Suprapubic skin (tissue), 4 donors: ENCODE results near the gene NR0B2. TPM values are rescaled to one million over a fixed set of nuclear protein-coding genes. Genes with fewer than 3 reads are reported as not detected.
A peak's percentile ranks its signal among the peaks of the same experiment; 100 is the strongest.
"Not testable (repeated sequence)": the region's sequence is repeated elsewhere in the genome, so short reads cannot be mapped to it uniquely, and the experiment has no call there.

ENCODE experiments used
- DNase-seq, 2 donors: peaks; one replicate each; pipeline ENCODE4 v3.0.0-alpha.2; 2019; ENCODE audit warnings: low spot score in 2 of 2
- H3K27ac ChIP-seq: fragments of 200-600 bp; sonication (generic); one replicate; pipeline ENCODE4 v1.5.1; 2019
- H3K27me3 ChIP-seq: fragments of 200-600 bp; sonication (generic); one replicate; pipeline ENCODE4 v1.5.1; 2019
- H3K36me3 ChIP-seq: fragments of 200-600 bp; sonication (generic); one replicate; pipeline ENCODE4 v1.5.1; 2019
- H3K4me1 ChIP-seq: fragments of 200-600 bp; sonication (generic); one replicate; pipeline ENCODE4 v1.5.1; 2019
- H3K4me3 ChIP-seq: fragments of 200-600 bp; sonication (generic); one replicate; pipeline ENCODE4 v1.5.1; 2019; ENCODE audit warnings: mild to moderate bottlenecking
- H3K9me3 ChIP-seq: fragments of 200-600 bp; sonication (generic); one replicate; pipeline ENCODE4 v1.5.1; 2019
- EP300 ChIP-seq: sonication (generic); formaldehyde crosslinking; IDR thresholded peaks from one replicate; pipeline ENCODE4 v1.6.1; 2017; ENCODE audit warnings: antibody characterized with exemption
- POLR2A ChIP-seq, 2 donors: fragments of 450-650 bp; IDR thresholded peaks; one replicate each; pipeline ENCODE4 v1.6.1; 2017; ENCODE audit warnings: antibody characterized with exemption in 2 of 2, mild to moderate bottlenecking in 2 of 2, moderate library complexity in 2 of 2
- POLR2AphosphoS5 ChIP-seq, 3 donors: sonication (generic); formaldehyde crosslinking; IDR thresholded peaks; one replicate each; pipeline ENCODE4 v1.6.1; 2017; ENCODE audit warnings: antibody characterized with exemption in 3 of 3
- WGBS: methylation state at CpG from one replicate; pipeline ENCODE4 v1.1.5; 2018; 5-methylcytosine and 5-hydroxymethylcytosine counted together
- total RNA-seq, 4 donors: library from RNA; depleted of rRNA; stranded (reverse); fragments of >200 nt; gene quantifications; one replicate each; pipeline ENCODE4 v1.1.0, GENCODE V29; 2016
- TF ChIP-seq, protein P1 (sequence below), 2 donors: fragments of 200-600 bp in 1 of 2; fragments of 450-650 bp in 1 of 2; sonication (generic) in 1 of 2; IDR thresholded peaks; one replicate each; pipeline ENCODE4 v1.5.1; 2016 to 2019; ENCODE audit warnings: antibody characterized with exemption in 2 of 2, mild to moderate bottlenecking in 1 of 2, moderate library complexity in 1 of 2

The NR0B2 gene
- total RNA-seq, 4 donors from 2014 or later = not detected

DNA sequence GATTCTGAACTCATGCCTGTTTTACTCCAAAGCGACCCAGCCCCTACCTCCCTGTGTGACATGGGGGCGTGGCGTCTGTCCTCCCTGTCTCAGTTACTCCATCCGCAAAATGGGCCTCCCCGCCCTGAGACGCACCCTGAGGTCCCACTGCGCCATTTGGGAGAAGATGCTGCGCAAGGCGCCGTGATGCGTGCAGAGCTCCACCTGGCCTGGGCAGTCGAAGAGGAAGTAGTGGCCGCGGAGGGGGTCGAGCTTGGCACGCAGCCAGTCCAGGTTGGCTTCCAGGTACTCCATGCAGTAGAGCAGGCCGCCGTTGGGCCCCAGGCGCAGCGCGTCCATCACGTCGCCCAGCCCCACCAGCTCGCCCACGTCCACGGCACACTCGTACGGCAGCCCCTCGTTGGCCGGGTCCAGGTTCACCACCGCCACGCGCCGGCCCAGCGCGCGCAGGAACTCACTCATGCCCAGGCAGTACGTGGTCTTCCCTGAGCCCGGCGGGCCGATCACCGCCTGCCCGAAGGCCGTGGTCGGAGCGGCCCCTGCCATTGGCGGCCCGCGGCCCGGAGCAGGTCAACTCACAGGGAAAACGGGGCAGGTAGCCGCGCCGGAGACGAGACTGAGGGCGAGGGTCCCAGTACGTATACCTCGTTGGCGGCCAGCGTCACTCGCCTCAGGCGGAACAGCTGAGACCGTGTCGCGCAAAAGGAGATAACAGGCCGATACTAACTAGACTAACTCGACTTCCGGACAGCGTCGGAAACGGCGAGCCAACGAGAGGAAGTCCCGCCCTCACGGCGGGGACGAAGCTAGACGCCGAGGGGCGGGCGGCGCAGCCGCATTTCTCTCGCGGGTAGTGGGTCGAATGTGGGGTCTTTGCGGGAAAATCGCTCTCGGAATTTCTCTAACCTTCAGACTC is 24.0 kb downstream of the NR0B2 start, which contains the start of gene GPN2:
Gene GPN2 (minus strand): TSS at position 733 of the 916 bp plus-strand sequence. CDS start 187 bp downstream, at position 546.
- H3K4me3 ChIP-seq = peak within 1 kb of the TSS; percentile 77
- H3K4me1 ChIP-seq = peaks cover 21% of the 10 kb centered on the region
- H3K27me3 ChIP-seq = no peaks in the 10 kb centered on the region
- TF ChIP-seq POLR2AphosphoS5 (IDR thresholded peaks at IDR 0.05) = peak in 2 of 3 donors; percentile 66 to 75
- TF ChIP-seq POLR2A (IDR thresholded peaks at IDR 0.05) = peak in 1 of 2 donors; percentile 63
- TF ChIP-seq, protein P1, sequence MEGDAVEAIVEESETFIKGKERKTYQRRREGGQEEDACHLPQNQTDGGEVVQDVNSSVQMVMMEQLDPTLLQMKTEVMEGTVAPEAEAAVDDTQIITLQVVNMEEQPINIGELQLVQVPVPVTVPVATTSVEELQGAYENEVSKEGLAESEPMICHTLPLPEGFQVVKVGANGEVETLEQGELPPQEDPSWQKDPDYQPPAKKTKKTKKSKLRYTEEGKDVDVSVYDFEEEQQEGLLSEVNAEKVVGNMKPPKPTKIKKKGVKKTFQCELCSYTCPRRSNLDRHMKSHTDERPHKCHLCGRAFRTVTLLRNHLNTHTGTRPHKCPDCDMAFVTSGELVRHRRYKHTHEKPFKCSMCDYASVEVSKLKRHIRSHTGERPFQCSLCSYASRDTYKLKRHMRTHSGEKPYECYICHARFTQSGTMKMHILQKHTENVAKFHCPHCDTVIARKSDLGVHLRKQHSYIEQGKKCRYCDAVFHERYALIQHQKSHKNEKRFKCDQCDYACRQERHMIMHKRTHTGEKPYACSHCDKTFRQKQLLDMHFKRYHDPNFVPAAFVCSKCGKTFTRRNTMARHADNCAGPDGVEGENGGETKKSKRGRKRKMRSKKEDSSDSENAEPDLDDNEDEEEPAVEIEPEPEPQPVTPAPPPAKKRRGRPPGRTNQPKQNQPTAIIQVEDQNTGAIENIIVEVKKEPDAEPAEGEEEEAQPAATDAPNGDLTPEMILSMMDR (IDR thresholded peaks at IDR 0.05) = no peak
- no peak for TF ChIP-seq EP300
- H3K9me3 ChIP-seq = no peaks in the 10 kb centered on the region
- DNase-seq = peak; percentile 79 to 88
- H3K36me3 ChIP-seq = peaks cover 65% of the 10 kb centered on the region
- H3K27ac ChIP-seq = peak within 1 kb of the TSS; percentile 86
- WGBS = under 1% methylated on average over 44 of the region's 89 CpGs

DNA sequence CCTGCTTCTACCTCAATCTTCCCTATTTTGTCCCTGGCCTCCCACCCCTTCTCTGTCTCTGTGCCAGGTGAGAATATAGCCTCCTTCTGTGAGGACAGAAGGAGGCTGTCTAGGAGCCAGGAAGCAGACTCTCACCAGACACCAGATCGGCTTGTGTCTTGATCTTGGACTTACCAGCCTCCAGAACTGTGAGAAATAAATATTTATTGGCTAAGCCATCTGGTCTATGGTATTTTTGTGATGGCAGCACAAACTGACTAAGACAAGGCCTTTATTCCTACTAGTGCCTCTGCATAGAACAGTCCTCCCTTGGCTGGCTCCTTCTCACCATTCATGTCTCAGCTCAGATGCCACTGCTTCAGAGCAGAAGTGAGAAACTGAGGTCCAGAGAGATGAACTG is 25.5 kb downstream of the NR0B2 start:
- 75% methylated on average over 1 of the region's 1 CpG for WGBS

DNA sequence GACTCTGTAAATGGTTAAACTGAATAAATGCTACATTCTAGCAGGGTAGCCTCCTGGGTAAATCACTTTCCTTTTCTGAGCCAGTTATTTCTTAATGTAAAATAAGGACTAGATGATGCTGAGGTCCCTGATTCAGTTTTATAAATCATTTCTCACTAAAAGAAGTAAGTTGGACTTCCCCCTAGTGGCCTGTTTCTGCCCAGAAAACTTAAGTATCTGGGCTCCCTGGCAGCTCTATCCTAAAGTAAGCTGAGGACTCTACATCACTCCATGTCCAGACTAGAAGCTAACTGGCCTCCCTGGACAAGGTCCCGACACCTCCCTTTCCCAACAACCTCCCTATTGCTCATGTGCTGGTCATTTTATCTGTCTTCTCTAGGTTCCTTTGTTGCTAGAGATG is 26.6 kb downstream of the NR0B2 start:
- H3K27me3 ChIP-seq = no peaks in the 10 kb centered on the region
- H3K4me1 ChIP-seq = peaks cover 21% of the 10 kb centered on the region
- TF ChIP-seq POLR2A (IDR thresholded peaks at IDR 0.05) = no peak
- TF ChIP-seq, protein P1 (IDR thresholded peaks at IDR 0.05) = peak in 1 of 2 donors; percentile 26
- no peaks in the 10 kb centered on the region for H3K9me3 ChIP-seq
- peaks cover 65% of the 10 kb centered on the region for H3K36me3 ChIP-seq
- H3K4me3 ChIP-seq = no peak overlapping the region
- H3K27ac ChIP-seq = no peak overlapping the region
- 84% methylated on average over 1 of the region's 1 CpG for WGBS
- no peak for DNase-seq

More for the DNA sequence above, 25.5 kb downstream of the NR0B2 start:
- H3K4me1 ChIP-seq = peaks cover 21% of the 10 kb centered on the region
- no peak overlapping the region for H3K4me3 ChIP-seq
- no peak for DNase-seq
- H3K27me3 ChIP-seq = no peaks in the 10 kb centered on the region
- H3K27ac ChIP-seq = no peak overlapping the region
- TF ChIP-seq, protein P1 (IDR thresholded peaks at IDR 0.05) = no peak
- TF ChIP-seq POLR2A (IDR thresholded peaks at IDR 0.05) = no peak
- no peak for TF ChIP-seq POLR2AphosphoS5 (IDR thresholded peaks at IDR 0.05)
- no peak for TF ChIP-seq EP300
- H3K9me3 ChIP-seq = no peaks in the 10 kb centered on the region
- peaks cover 65% of the 10 kb centered on the region for H3K36me3 ChIP-seq

DNA sequence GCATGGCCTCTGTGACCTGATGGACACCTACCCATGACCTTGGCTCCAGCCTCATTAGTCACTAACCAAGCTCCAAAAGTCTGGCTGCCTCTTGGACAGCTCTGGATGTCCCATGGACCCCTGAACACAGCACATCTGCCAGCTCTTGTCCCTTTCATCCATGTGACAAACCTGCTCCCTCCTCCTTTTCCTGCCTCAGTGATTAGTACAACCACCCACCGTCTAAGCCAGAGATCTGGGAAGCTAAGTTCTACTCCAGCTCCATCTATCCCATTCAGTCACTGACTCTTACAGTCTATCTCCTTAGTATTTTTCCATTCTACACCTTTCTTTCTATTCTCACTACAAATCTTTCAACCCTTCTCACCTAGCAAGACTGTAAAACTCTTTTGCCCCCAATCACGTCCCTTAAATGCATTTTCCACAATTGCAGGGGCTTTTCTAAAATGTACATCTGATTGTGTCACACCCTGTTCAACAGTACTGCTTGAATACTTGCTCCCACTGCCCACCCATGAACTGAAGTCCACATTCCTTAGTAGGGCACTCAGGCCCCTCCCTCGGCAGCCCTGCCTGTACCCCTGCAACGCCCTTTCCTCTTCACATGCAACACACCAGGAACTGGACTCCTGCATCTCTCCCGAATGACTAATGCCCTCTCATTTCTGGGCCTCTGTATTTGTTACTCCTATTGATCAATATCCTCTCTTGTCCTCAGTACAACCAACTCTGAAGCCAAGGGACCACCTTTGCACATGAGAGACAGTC is 30.9 kb downstream of the NR0B2 start:
- Histone ChIP-seq H3K4me1 (peaks cover 3% of the 10 kb centered on the region), H3K36me3 (peaks cover 95% of the 10 kb centered on the region), H3K4me3 (no peak overlapping the region), H3K27me3 (no peaks in the 10 kb centered on the region), H3K9me3 (no peaks in the 10 kb centered on the region), H3K27ac (no peak overlapping the region)
- no peak for DNase-seq
- WGBS = 88% methylated on average over 5 of the region's 5 CpGs
- no peak for TF ChIP-seq POLR2AphosphoS5 (IDR thresholded peaks at IDR 0.05)
- TF ChIP-seq POLR2A (IDR thresholded peaks at IDR 0.05) = no peak
- TF ChIP-seq, protein P1 (IDR thresholded peaks at IDR 0.05) = no peak
- TF ChIP-seq EP300 = no peak

DNA sequence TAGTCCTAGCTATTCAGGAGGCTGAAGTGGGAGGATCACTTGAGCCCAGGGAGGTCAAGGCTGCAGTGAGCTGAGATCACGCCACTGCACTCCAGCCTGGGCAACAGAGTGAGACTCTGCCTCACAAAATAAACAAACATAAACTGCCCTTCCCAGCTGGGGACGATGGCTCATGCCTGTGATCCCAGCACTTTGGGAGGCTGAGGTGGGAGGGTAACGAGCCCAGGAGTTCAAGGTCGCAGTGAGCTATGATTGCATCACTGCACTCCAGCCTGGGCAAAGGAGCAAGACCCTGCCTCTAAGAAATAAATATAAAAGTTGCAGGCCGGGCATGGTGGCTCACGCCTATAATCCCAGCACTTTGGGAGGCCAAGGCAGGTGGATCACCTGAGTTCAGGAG is 32.2 kb downstream of the NR0B2 start:
- WGBS = 89% methylated on average over 6 of the region's 6 CpGs
- H3K4me1 ChIP-seq, H3K4me3 ChIP-seq, H3K27ac ChIP-seq, DNase-seq, H3K9me3 ChIP-seq, H3K27me3 ChIP-seq: not testable (repeated sequence)
- peaks cover 86% of the 10 kb centered on the region for H3K36me3 ChIP-seq
